Measurements from ENCODE around the gene WFIKKN1. TPM values are rescaled to one million over a fixed set of nuclear protein-coding genes. Genes with fewer than 3 reads are reported as not detected.

The WFIKKN1 gene
- total RNA-seq, 1 experiment from 2014 or later, result 0.47 TPM

- TF ChIP-seq, protein P1, sequence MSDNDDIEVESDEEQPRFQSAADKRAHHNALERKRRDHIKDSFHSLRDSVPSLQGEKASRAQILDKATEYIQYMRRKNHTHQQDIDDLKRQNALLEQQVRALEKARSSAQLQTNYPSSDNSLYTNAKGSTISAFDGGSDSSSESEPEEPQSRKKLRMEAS (IDR thresholded peaks at IDR 0.05), result no peak; the same call in 1 of the 2 replicates
- TF ChIP-seq ZFX (IDR thresholded peaks at IDR 0.05) (no peak), RAD21 (IDR thresholded peaks at IDR 0.05; ENCODE audit: low read depth) (peak; percentile 35), EZH2phosphoT487 (IDR thresholded peaks at IDR 0.05; ENCODE audit: borderline replicate concordance) (no peak), EGR1 (IDR thresholded peaks at IDR 0.05; ENCODE audit: low read depth) (no peak), FOSL1 (IDR thresholded peaks at IDR 0.05; ENCODE audit: low read depth) (no peak), SIN3A (IDR thresholded peaks at IDR 0.05; ENCODE audit: low read depth) (no peak; the same call in 1 of the 2 replicates), YY1 (IDR thresholded peaks at IDR 0.05; ENCODE audit: extremely low read depth, insufficient replicate concordance, low read depth, low read length) (peak; percentile 70), CBX3 (IDR thresholded peaks at IDR 0.05; ENCODE audit: low read depth) (no peak), TCF7L2 (IDR thresholded peaks at IDR 0.05; ENCODE audit: borderline replicate concordance, extremely low read depth, insufficient read depth, insufficient read length) (no peak), ZNF274 (IDR thresholded peaks at IDR 0.05; ENCODE audit: low read depth, low read length) (no peak), REST (IDR thresholded peaks at IDR 0.05; ENCODE audit: low read depth) (no peak)
Observed at GRCh38 chr16:648071-648780, 17.4 kb downstream of the WFIKKN1 start (continued).
